Astrocyte of the spinal cord (primary cell): ENCODE data around the gene JUND.
A peak's percentile ranks its signal among the peaks of the same experiment; 100 is the strongest.

Experiments
- DNase-seq: peaks from one replicate; pipeline ENCODE4 v3.0.0; 2011; ENCODE audit warnings: low read depth, low spot score
- H3K4me3 ChIP-seq: 2 replicates; pipeline ENCODE4 v1.5.1; 2011; ENCODE audit warnings: low read depth, mild to moderate bottlenecking, low read length, moderate library complexity
- CTCF ChIP-seq: IDR thresholded peaks from 2 replicates; pipeline ENCODE4 v1.5.1; 2012; ENCODE audit warnings: low read depth, mild to moderate bottlenecking, low read length, inconsistent platforms
- in situ Hi-C: cut with HindIII; loops from 2 replicates; pipeline ENCODE4 v1.10.0; 2017; ENCODE audit warnings: low sequenced_read_pairs

JUND gene

GRCh38 chr19:18263324-18264136 lies 17.9 kb downstream of the JUND start:
- in situ Hi-C loops = no loop called here
- H3K4me3 ChIP-seq = no peak overlapping the region
- TF ChIP-seq CTCF = no peak
- DNase-seq = no peak

- peak; percentile 25 for DNase-seq
- no peak for TF ChIP-seq CTCF
- in situ Hi-C loops = no loop called here
- no peak overlapping the region for H3K4me3 ChIP-seq
Observed at GRCh38 chr19:18262917-18263316, 18.5 kb downstream of the JUND start.

GRCh38 chr19:18262144-18262543 lies 19.3 kb downstream of the JUND start:
- TF ChIP-seq CTCF = no peak
- no peak overlapping the region for H3K4me3 ChIP-seq
- no peak for DNase-seq
- in situ Hi-C loops = no loop called here

DNA sequence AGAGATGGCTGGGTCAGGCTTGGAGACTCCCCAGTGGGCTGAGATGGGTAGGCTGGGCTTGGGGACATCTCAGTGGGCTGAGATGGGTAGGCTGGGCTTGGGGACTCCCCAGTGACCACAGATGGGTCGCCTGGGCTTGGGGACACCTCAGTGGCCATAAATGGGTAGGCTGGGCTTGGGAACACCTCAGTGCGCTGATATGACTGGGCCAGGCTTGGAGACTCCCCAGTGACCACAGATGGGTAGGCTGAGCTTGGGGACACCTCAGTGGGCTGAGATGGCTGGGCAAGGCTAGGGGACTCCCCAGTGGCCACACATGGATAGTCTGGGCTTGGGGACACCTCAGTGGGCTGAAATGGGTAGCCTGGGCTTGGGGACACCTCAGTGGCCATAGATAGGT lies 19.9 kb downstream of the JUND start:
- DNase-seq = no peak
- TF ChIP-seq CTCF = no peak
- H3K4me3 ChIP-seq = no peak overlapping the region
- in situ Hi-C loops = no loop called here

DNA sequence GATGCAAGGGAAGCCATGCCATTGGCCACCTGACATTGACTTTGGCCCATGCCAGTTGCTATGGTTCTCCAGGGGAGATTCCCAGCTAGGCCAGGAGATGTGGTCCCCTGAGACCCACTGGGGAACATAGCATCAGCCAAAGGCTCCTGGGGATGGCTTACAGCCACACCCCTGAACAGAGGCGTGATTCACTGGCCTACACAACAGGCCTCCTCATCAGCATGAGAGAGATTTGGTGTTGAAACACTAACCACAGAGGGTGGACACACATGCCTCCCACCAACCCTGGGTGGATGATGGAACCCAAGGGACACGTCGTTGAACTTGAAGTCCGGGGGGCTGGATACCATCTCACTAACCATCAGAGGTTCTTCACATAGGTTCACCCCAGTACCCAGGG lies 21.5 kb downstream of the JUND start:
- no peak for DNase-seq
- TF ChIP-seq CTCF = no peak
- no peak overlapping the region for H3K4me3 ChIP-seq
- in situ Hi-C loops = no loop called here

- in situ Hi-C loops = no loop called here
- no peak overlapping the region for H3K4me3 ChIP-seq
- DNase-seq = no peak
- TF ChIP-seq CTCF = no peak
Observed at GRCh38 chr19:18257503-18258470, 23.6 kb downstream of the JUND start.
